ENCODE measurements around the gene TMEM144.

GRCh38 chr4:158190718-158191117 lies 19.6 kb upstream of the TMEM144 start:
- TF ChIP-seq CTCF (IDR thresholded peaks at IDR 0.05), result no peak
- TF ChIP-seq REST (IDR thresholded peaks at IDR 0.05; ENCODE audit: insufficient read depth in 1 of 2, low read depth in 2 of 2, low read length in 1 of 2), result no peak
- TF ChIP-seq POLR2AphosphoS5 (IDR thresholded peaks at IDR 0.05; ENCODE audit: low read depth, low read length), result no peak
- no peak for TF ChIP-seq SIN3A (IDR thresholded peaks at IDR 0.05; ENCODE audit: borderline replicate concordance, insufficient read depth, low read depth, low read length)
